ENCODE data around the gene KIR3DL1. TPM values are rescaled to one million over a fixed set of nuclear protein-coding genes. Genes with fewer than 3 reads are reported as not detected.
"Not testable (repeated sequence)": the region's sequence is repeated elsewhere in the genome, so short reads cannot be mapped to it uniquely, and the experiment has no call there.

The KIR3DL1 gene
- total RNA-seq, 3 donors from 2014 or later, result 0.13 to 0.14 TPM; not detected in 1

DNA sequence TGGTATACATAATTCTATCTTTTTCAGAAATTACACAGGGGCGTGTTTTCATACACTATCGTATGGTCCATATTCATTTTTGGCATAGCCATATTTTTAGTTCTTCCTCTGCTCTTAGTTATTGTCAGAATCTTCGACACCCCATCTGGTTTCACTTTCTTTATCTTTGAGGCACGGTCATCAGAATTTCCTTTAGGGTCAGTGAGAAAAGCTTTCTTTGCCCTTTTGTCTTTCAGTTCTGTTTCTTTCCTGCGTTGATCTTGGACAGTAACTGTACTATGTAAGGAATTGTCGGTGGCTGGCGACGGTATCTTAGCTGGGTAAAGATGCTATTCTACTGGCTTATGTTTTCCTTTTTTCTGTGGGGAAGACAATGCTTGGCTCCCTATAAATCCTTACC is 23.5 kb upstream of the KIR3DL1 start:
- Mint-ChIP-seq H3K36me3 (ENCODE audit: insufficient read depth) (no peaks in the 10 kb centered on the region), H3K27me3 (ENCODE audit: low read depth) (peaks cover 16% of the 10 kb centered on the region), H3K9me3 (peaks cover 3% of the 10 kb centered on the region), H3K4me3 (peak overlapping the region; percentile 74), H3K4me1 (ENCODE audit: low read depth) (peaks cover 17% of the 10 kb centered on the region)
- DNase-seq (no peak), ATAC-seq (no peak)

DNA sequence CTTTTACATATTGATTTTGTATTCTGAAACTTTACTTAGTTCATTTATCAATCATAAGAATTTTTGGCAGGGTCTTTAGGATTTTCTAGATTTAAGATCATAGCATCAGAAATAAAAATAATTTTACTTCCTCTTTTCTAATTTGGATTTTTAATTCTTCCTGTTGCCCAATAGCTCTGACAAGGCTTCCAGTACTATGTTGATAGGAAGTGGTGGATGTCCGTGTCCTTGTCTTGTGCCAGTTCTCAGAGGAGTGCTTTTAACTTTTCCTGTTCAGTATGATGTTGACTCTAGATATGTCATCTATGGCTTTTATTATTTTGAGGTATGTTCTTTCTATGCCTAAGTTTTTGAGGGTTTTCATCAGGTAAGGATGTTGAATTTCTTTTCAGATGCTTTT is 20.5 kb upstream of the KIR3DL1 start:
- Mint-ChIP-seq H3K36me3 (ENCODE audit: insufficient read depth) (no peaks in the 10 kb centered on the region), H3K9me3 (peaks cover 6% of the 10 kb centered on the region), H3K4me1 (ENCODE audit: low read depth) (peaks cover 17% of the 10 kb centered on the region), H3K27me3 (ENCODE audit: low read depth) (peaks cover 29% of the 10 kb centered on the region), H3K4me3 (no peak overlapping the region)
- DNase-seq (no peak), ATAC-seq (no peak)

DNA sequence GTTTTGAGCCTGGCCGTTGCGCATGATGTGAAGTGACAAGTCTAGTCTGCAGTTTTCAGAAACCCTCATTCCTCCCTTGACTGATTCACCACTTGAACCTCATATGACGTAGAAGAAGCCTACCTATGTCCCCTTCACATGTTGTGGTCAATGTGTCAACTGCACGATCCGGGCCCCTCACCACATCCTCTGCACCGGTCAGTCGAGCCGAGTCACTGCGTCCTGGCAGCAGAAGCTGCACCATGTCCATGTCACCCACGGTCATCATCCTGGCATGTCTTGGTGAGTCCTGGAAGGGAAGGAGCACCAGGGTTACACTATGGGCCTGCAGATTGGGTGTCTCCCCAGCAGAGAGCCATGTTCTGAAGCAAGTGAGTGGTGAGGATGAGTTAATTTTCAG is 12.9 kb upstream of the KIR3DL1 start, which contains the start of gene KIR2DL4:
KIR2DL4 (plus strand) TSS at position 201 of the 400 bp plus-strand sequence; CDS start at position 243, 42 bp downstream.
- peaks cover 4% of the 10 kb centered on the region for H3K9me3 Mint-ChIP-seq
- peak within 1 kb of the TSS; percentile 19 for H3K4me3 Mint-ChIP-seq
- no peak for DNase-seq
- H3K27me3 Mint-ChIP-seq (ENCODE audit: low read depth), result peaks cover 20% of the 10 kb centered on the region
- no peaks in the 10 kb centered on the region for H3K36me3 Mint-ChIP-seq (ENCODE audit: insufficient read depth)
- H3K4me1 Mint-ChIP-seq (ENCODE audit: low read depth), result no peaks in the 10 kb centered on the region
- peak in 1 of 2 donors; percentile 32 for ATAC-seq

DNA sequence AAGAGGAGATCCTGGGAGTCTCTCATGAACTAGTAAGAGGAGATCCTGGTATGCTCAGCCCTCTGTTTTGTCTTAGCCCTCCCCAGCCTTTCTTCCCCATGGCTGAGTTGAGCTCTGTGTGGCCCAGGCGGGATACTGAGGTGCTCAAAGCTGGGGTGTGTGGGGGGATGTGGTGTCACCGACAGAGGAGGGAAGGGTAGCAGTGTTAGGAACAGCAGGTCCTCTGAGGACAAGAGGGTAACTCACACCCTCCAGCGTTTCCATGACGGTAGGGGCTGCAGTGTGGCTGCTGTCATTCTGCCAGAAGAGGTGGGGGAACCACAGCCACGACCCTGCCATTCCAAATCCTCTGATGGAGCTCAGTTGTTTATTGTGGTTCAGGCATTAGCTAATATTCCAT is 12.2 kb upstream of the KIR3DL1 start:
- DNase-seq (no peak), ATAC-seq (no peak)
- peaks cover 15% of the 10 kb centered on the region for H3K27me3 Mint-ChIP-seq (ENCODE audit: low read depth)
- H3K4me3 Mint-ChIP-seq, result no peak overlapping the region
- H3K4me1 Mint-ChIP-seq (ENCODE audit: low read depth), result no peaks in the 10 kb centered on the region
- peaks cover 3% of the 10 kb centered on the region for H3K9me3 Mint-ChIP-seq
- no peaks in the 10 kb centered on the region for H3K36me3 Mint-ChIP-seq (ENCODE audit: insufficient read depth)

DNA sequence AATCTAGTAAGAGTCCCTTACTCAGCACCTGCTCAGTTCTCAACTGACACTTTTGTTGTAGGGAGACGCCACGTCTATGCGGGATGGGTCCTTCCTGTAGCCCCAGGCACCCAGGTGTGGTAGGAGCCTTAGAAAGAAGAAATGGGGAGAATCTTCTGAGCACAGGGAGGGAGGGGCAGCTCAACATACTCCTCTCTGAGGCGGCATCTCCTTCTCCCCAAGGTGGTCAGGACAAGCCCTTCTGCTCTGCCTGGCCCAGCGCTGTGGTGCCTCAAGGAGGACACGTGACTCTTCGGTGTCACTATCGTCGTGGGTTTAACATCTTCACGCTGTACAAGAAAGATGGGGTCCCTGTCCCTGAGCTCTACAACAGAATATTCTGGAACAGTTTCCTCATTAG is 11.7 kb upstream of the KIR3DL1 start:
- Mint-ChIP-seq H3K36me3 (ENCODE audit: insufficient read depth) (no peaks in the 10 kb centered on the region), H3K9me3 (peaks cover 3% of the 10 kb centered on the region), H3K27me3 (ENCODE audit: low read depth) (peaks cover 15% of the 10 kb centered on the region), H3K4me3 (no peak overlapping the region), H3K4me1 (ENCODE audit: low read depth) (no peaks in the 10 kb centered on the region)
- no peak for DNase-seq
- ATAC-seq, result no peak

DNA sequence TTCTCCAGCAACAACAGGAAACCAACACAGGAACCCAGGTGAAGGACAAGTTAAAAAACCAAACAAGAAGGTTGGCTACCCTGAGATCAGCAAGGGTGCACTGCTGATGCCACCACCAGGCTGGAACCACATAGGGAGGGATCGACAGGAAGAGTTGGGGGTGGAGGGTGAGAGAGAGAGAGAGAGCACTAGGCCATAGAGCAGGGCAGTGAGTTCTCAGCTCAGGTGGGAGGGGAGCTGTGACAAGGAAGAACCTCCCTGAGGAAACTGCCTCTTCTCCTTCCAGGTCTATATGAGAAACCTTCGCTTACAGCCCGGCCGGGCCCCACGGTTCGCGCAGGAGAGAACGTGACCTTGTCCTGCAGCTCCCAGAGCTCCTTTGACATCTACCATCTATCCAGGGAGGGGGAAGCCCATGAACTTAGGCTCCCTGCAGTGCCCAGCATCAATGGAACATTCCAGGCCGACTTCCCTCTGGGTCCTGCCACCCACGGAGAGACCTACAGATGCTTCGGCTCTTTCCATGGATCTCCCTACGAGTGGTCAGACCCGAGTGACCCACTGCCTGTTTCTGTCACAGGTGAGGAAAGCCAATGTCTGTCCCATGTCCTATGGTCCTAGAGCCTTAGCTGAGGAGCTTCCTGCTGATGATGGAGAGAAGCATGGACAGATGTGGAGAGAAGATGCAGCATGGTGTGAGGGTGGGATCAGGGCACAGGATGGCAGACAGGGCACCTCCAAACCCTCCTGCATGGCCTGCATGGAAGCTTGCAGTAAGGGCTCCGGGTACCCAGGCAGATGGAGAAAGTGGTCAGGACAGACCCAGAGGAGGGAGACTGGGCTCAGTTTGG is 10.4 kb upstream of the KIR3DL1 start:
- DNase-seq (no peak), ATAC-seq (no peak)
- Mint-ChIP-seq H3K9me3 (peaks cover 3% of the 10 kb centered on the region), H3K4me1 (ENCODE audit: low read depth) (no peaks in the 10 kb centered on the region), H3K4me3 (no peak overlapping the region), H3K27me3 (ENCODE audit: low read depth) (peaks cover 14% of the 10 kb centered on the region), H3K36me3 (ENCODE audit: insufficient read depth) (no peaks in the 10 kb centered on the region)

DNA sequence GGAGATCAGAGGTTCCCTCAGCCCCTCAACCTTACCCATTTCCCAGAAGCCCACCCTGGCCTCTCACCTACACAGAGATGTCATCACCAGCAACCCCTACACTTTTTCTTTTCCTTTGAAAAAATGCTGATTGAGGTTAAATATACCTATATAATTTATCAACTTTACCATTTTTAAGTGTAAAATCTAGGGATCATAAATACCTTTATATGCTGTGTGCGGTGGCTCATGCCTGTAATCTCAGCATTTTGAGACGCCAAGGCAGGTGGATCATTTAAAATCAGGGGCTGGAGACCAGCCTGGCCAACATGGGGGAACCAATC is 9.8 kb upstream of the KIR3DL1 start:
- Mint-ChIP-seq H3K27me3 (ENCODE audit: low read depth) (peaks cover 14% of the 10 kb centered on the region), H3K4me1 (ENCODE audit: low read depth) (no peaks in the 10 kb centered on the region), H3K9me3 (no peaks in the 10 kb centered on the region), H3K36me3 (ENCODE audit: insufficient read depth) (no peaks in the 10 kb centered on the region), H3K4me3 (no peak overlapping the region)
- DNase-seq, result no peak
- no peak for ATAC-seq

DNA sequence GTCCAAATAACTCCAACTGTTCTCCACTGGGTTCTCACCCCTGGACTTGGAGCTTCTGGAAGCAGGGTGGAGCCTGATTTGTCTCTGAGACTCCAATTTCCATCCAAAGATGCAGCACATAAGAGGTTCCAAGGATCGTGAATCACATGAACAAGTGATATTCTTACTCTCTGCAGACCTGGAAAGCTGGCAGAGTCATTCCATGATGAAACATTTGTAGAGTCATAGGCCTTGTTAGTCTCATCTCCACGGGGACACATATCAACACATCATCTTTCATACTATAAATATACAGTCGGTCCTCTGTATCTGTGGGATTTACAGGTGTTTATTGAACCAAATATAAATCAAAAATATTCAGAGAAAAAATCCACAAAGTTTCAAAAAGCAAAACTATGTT is 1.7 kb upstream of the KIR3DL1 start:
- H3K4me1 Mint-ChIP-seq (ENCODE audit: low read depth); H3K9me3 Mint-ChIP-seq; DNase-seq; ATAC-seq; H3K4me3 Mint-ChIP-seq; H3K36me3 Mint-ChIP-seq (ENCODE audit: insufficient read depth): not testable (repeated sequence)
- H3K27me3 Mint-ChIP-seq (ENCODE audit: low read depth), result peaks cover 17% of the 10 kb centered on the region

DNA sequence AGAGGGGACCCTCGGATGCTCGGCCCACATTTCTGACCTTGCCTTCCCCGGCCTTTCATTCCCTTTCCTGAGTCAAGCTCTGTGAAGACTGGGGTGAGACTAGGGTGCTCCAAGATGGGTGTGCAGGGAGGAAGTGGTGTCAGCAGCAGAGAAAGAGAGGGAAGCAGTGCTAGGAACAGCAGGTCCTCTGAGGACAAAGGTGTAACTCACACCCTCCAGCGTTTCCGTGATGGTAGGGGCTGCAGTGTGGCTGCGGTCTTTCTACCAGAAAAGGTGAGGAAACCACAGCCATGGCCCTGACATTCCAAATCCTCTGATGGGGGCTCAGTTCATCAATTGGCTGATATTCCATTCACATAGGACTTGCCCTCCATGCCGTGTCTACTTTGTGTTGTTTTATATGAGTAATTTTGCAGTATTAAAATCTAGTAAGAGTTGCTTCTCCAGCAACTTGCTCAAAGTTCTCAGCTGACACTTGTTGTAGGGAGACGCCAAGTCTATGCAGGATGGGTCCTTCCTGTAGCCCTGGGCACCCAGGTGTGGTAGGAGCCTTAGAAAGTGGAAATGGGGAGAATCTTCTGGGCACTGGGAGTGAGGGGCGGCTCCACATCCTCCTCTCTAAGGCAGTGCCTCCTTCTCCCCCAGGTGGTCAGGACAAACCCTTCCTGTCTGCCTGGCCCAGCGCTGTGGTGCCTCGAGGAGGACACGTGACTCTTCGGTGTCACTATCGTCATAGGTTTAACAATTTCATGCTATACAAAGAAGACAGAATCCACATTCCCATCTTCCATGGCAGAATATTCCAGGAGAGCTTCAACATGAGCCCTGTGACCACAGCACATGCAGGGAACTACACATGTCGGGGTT is 1.6 kb downstream of the KIR3DL1 start:
- H3K4me3 Mint-ChIP-seq, result no peak overlapping the region
- no peaks in the 10 kb centered on the region for H3K4me1 Mint-ChIP-seq (ENCODE audit: low read depth)
- ATAC-seq (no peak), DNase-seq (no peak)
- peaks cover 15% of the 10 kb centered on the region for H3K27me3 Mint-ChIP-seq (ENCODE audit: low read depth)
- H3K36me3 Mint-ChIP-seq (ENCODE audit: insufficient read depth), result no peaks in the 10 kb centered on the region
- H3K9me3 Mint-ChIP-seq, result no peaks in the 10 kb centered on the region

DNA sequence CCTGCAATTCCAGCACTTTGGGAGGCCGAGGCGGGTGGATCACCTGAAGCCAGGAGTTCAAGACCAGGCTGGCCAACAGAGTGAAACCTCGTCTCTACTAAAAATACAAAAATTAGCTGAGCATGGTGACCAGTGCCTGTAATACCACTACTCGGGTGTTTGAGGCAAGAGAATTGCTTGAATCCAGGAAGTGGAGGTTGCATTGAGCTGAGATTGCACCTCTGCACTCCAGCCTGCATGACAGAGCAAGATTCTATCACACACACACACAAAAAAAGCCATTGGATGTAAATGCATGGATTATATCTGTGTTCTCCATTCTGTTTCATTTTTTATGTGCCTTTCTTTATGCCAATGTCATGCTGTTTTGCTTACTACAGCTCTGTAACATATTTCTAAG is 8.1 kb downstream of the KIR3DL1 start:
- H3K4me3 Mint-ChIP-seq, ATAC-seq: not testable (repeated sequence)

DNA sequence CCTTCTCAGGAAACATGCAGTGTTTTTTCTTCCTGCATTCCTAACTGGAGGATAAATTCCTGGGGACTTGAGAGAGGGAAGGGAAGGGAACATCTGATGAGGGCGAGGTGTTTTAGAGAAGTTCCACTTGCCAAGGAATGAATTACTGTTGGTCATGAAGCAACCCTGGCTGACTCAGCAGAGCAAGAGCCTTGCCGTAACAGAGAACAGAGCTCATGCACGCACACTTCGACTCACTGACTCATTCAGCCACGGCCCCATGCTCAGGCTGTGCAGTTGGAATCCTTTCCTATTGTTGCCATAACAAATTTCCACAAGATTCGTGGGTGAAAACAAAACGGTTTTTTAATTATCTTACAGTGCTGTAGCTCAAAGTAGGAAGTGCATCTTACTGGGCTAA is 9.1 kb downstream of the KIR3DL1 start:
- H3K27me3 Mint-ChIP-seq (ENCODE audit: low read depth); H3K4me1 Mint-ChIP-seq (ENCODE audit: low read depth); H3K36me3 Mint-ChIP-seq (ENCODE audit: insufficient read depth); DNase-seq; H3K4me3 Mint-ChIP-seq; H3K9me3 Mint-ChIP-seq; ATAC-seq: not testable (repeated sequence)

More for the DNA sequence above, 8.1 kb downstream of the KIR3DL1 start:
- not testable (repeated sequence) for H3K4me1 Mint-ChIP-seq (ENCODE audit: low read depth); H3K9me3 Mint-ChIP-seq; H3K36me3 Mint-ChIP-seq (ENCODE audit: insufficient read depth); H3K27me3 Mint-ChIP-seq (ENCODE audit: low read depth); DNase-seq

DNA sequence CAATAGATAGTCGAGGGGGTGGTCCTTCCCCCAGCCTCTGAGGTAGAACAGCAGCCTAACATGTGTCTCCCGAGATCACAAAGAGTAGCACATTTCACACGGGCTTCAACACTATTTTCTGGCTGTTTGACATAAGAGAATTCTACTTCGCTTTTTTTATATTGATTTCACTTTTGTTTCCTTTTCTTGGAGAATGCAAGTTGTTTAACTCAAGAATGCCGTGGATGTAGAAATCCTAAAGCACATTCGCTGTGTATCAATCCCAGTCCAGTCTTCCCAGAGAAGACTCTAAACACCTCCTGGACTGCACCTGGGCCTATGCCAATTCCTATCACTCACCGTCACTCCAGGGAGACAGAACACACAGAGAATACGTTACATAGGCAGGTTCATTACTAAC is 11.8 kb downstream of the KIR3DL1 start:
- DNase-seq; H3K9me3 Mint-ChIP-seq; H3K36me3 Mint-ChIP-seq (ENCODE audit: insufficient read depth); ATAC-seq; H3K4me1 Mint-ChIP-seq (ENCODE audit: low read depth); H3K27me3 Mint-ChIP-seq (ENCODE audit: low read depth); H3K4me3 Mint-ChIP-seq: not testable (repeated sequence)

DNA sequence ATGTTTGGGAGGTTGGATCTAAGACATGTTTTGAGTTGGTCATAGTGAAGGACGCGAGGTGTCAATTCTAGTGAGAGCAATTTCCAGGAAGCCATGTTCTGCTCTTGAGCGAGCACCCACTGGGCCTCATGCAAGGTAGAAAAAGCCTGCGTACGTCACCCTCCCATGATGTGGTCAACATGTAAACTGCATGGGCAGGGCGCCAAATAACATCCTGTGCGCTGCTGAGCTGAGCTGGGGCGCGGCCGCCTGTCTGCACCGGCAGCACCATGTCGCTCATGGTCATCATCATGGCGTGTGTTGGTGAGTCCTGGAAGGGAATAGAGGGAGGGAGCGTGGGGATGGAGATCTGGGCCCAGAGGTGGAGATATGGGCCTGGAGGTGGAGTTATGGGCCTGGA is 16.2 kb downstream of the KIR3DL1 start, which contains the start of gene KIR2DS4:
KIR2DS4 (plus strand) TSS at position 181 of the 400 bp plus-strand sequence.
- ATAC-seq; H3K4me3 Mint-ChIP-seq; DNase-seq; H3K9me3 Mint-ChIP-seq; H3K36me3 Mint-ChIP-seq (ENCODE audit: insufficient read depth); H3K27me3 Mint-ChIP-seq (ENCODE audit: low read depth); H3K4me1 Mint-ChIP-seq (ENCODE audit: low read depth): not testable (repeated sequence)

DNA sequence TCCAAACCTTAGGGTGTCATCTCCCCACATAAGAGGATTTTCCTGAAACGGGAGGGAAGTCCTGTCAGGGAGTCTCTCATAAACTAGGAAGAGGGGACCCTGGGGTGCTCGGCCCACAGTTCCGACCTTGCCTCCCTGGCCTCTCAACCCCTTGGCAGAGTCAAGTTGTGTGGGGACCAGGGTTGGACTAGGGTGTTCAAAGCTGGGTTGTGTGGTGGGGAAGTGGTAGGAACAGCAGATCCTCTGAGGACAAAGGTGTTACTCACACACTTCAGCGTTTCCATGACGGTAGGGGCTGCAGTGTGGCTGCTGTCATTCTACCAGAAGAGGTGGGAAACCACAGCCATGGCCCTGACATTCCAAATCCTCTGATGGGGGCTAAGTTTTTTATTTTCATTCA is 18.9 kb downstream of the KIR3DL1 start:
- not testable (repeated sequence) for H3K4me1 Mint-ChIP-seq (ENCODE audit: low read depth); DNase-seq; H3K36me3 Mint-ChIP-seq (ENCODE audit: insufficient read depth); H3K27me3 Mint-ChIP-seq (ENCODE audit: low read depth); ATAC-seq; H3K4me3 Mint-ChIP-seq; H3K9me3 Mint-ChIP-seq

DNA sequence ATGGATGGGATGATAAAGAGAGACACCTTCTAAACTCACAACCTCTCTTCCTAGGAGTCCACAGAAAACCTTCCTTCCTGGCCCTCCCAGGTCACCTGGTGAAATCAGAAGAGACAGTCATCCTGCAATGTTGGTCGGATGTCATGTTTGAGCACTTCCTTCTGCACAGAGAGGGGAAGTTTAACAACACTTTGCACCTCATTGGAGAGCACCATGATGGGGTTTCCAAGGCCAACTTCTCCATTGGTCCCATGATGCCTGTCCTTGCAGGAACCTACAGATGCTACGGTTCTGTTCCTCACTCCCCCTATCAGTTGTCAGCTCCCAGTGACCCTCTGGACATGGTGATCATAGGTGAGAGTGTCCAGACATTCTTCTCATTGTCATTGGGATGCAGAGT is 21.3 kb downstream of the KIR3DL1 start:
- DNase-seq; H3K4me3 Mint-ChIP-seq; H3K9me3 Mint-ChIP-seq; H3K36me3 Mint-ChIP-seq (ENCODE audit: insufficient read depth); H3K4me1 Mint-ChIP-seq (ENCODE audit: low read depth); ATAC-seq; H3K27me3 Mint-ChIP-seq (ENCODE audit: low read depth): not testable (repeated sequence)
